ENCODE measurements around the gene GTF2B. TPM values are rescaled to one million over a fixed set of nuclear protein-coding genes. Genes with fewer than 3 reads are reported as not detected.

Gene GTF2B
- total RNA-seq: 44.8 and 48.0 TPM in 2 replicates

GRCh38 chr1:88891318-88891950 is at the start of gene GTF2B:
TSS of gene GTF2B (minus strand) at chr1:88891567. CDS start at chr1:88891499, 68 bp downstream.

Other genes with a start within 250 kb of the GTF2B start
- gene PKN2, start 207.3 kb downstream of the GTF2B start, total RNA-seq: 14.0 and 23.1 TPM in 2 replicates
- 25.1 and 42.8 TPM in 2 replicates for gene KYAT3, start 101.1 kb upstream of the GTF2B start, total RNA-seq
- 9.6 and 14.6 TPM in 2 replicates for gene RBMXL1, start 101.1 kb upstream of the GTF2B start, total RNA-seq
- gene GBP3, start 131.3 kb upstream of the GTF2B start, total RNA-seq: 9.0 and 76.3 TPM in 2 replicates
- gene GBP1, start 173.6 kb upstream of the GTF2B start, total RNA-seq: 11.6 and 12.4 TPM in 2 replicates
- 53.6 and 81.5 TPM in 2 replicates for gene GBP2, start 234.5 kb upstream of the GTF2B start, total RNA-seq